DND-41 (cell line): Measurements from ENCODE around the gene MIDN.

ENCODE experiments used
- ATAC-seq: fragments of 200-7000 bp; cut with Tn5 transposase; 3 replicates; pipeline ENCODE4 v1.9.1; 2021; ENCODE audit warnings: low read depth; ENCODE audit not compliant: insufficient read depth
- DNase-seq: peaks from one replicate; pipeline ENCODE4 v3.0.0-alpha.2; 2020
- H2AFZ ChIP-seq: 2 replicates; pipeline ENCODE4 v1.6.0; 2012; ENCODE audit warnings: low read depth, low read length
- H3K27ac ChIP-seq: 2 replicates; pipeline ENCODE4 v1.5.1; 2012; ENCODE audit warnings: low read length, inconsistent platforms
- H3K27me3 ChIP-seq: fragments of 200-600 bp; sonication (generic); 2 replicates; pipeline ENCODE4 v1.6.0; 2012; ENCODE audit warnings: low read length, mild to moderate bottlenecking, inconsistent platforms; ENCODE audit not compliant: insufficient read depth, poor library complexity
- H3K36me3 ChIP-seq: 2 replicates; pipeline ENCODE4 v1.5.1; 2012; ENCODE audit warnings: low read length, inconsistent platforms; ENCODE audit not compliant: insufficient read depth
- H3K4me1 ChIP-seq: 2 replicates; pipeline ENCODE4 v1.5.1; 2012; ENCODE audit warnings: mild to moderate bottlenecking, low read length; ENCODE audit not compliant: insufficient read depth
- H3K4me2 ChIP-seq: 2 replicates; pipeline ENCODE4 v1.6.0; 2012; ENCODE audit warnings: mild to moderate bottlenecking, moderate library complexity, low read length, inconsistent platforms; ENCODE audit not compliant: insufficient read depth
- H3K4me3 ChIP-seq, 2 experiments: fragments of 200-600 bp in 1 of 2; shearing (Covaris generic) in 1 of 2; 2 replicates each; pipeline ENCODE4 v1.5.1; 2012 to 2016; ENCODE audit warnings: inconsistent platforms in 2 of 2, low read length in 2 of 2, mild to moderate bottlenecking in 2 of 2, low read depth in 1 of 2, moderate library complexity in 1 of 2
- H3K79me2 ChIP-seq: 2 replicates; pipeline ENCODE4 v1.6.0; 2012; ENCODE audit warnings: low read length, inconsistent platforms; ENCODE audit not compliant: insufficient read depth
- H3K9ac ChIP-seq: 2 replicates; pipeline ENCODE4 v1.6.0; 2012; ENCODE audit warnings: low read depth, mild to moderate bottlenecking, inconsistent platforms, low read length, moderate library complexity
- H3K9me3 ChIP-seq: 2 replicates; pipeline ENCODE4 v1.5.1; 2012; ENCODE audit warnings: low read length, moderate library complexity, mild to moderate bottlenecking, inconsistent platforms; ENCODE audit not compliant: insufficient read depth, severe bottlenecking
- H4K20me1 ChIP-seq: 2 replicates; pipeline ENCODE4 v1.6.0; 2012; ENCODE audit warnings: low read length; ENCODE audit not compliant: insufficient read depth
- CTCF ChIP-seq: IDR thresholded peaks from 2 replicates; pipeline ENCODE4 v1.5.1; 2012; ENCODE audit warnings: borderline replicate concordance, low read length, moderate library complexity, mild to moderate bottlenecking; ENCODE audit not compliant: poor library complexity, severe bottlenecking; ENCODE audit errors: extremely low read depth
- EZH2 ChIP-seq: IDR thresholded peaks from 3 replicates; pipeline ENCODE4 v1.6.1; 2012; ENCODE audit warnings: borderline replicate concordance, low read depth, mild to moderate bottlenecking, moderate library complexity, low read length, inconsistent platforms; ENCODE audit not compliant: severe bottlenecking

MIDN gene

GRCh38 chr19:1290703-1291651, 42.6 kb downstream of the MIDN start:
- Histone ChIP-seq H3K4me1 (no peaks in the 10 kb centered on the region), H3K9me3 (no peaks in the 10 kb centered on the region), H3K27me3 (no peaks in the 10 kb centered on the region), H3K79me2 (no peaks in the 10 kb centered on the region), H2AFZ (no peak overlapping the region), H4K20me1 (peaks cover 3% of the 10 kb centered on the region; the same call in 1 of the 2 replicates), H3K4me3 (no peak overlapping the region), H3K4me2 (no peak overlapping the region), H3K9ac (no peak overlapping the region), H3K27ac (no peak overlapping the region), H3K36me3 (no peaks in the 10 kb centered on the region)
- ATAC-seq (no peak), DNase-seq (no peak)
- no peak for TF ChIP-seq EZH2
- TF ChIP-seq CTCF, result no peak

GRCh38 chr19:1291761-1292418, 43.5 kb downstream of the MIDN start:
- Histone ChIP-seq H3K9me3 (no peaks in the 10 kb centered on the region), H4K20me1 (peaks cover 3% of the 10 kb centered on the region; the same call in 1 of the 2 replicates), H3K27ac (no peak overlapping the region), H3K27me3 (no peaks in the 10 kb centered on the region), H3K36me3 (no peaks in the 10 kb centered on the region), H3K4me2 (no peak overlapping the region), H2AFZ (no peak overlapping the region), H3K9ac (no peak overlapping the region), H3K4me1 (no peaks in the 10 kb centered on the region), H3K79me2 (no peaks in the 10 kb centered on the region), H3K4me3 (no peak overlapping the region)
- TF ChIP-seq CTCF, result no peak
- TF ChIP-seq EZH2, result no peak
- DNase-seq (no peak), ATAC-seq (no peak)

GRCh38 chr19:1292419-1293151, 44.2 kb downstream of the MIDN start:
- Histone ChIP-seq H3K79me2 (no peaks in the 10 kb centered on the region), H3K27me3 (no peaks in the 10 kb centered on the region), H4K20me1 (peaks cover 3% of the 10 kb centered on the region; the same call in 1 of the 2 replicates), H2AFZ (no peak overlapping the region), H3K36me3 (no peaks in the 10 kb centered on the region), H3K4me1 (no peaks in the 10 kb centered on the region), H3K4me3 (no peak overlapping the region), H3K4me2 (no peak overlapping the region), H3K9ac (no peak overlapping the region), H3K27ac (no peak overlapping the region), H3K9me3 (no peaks in the 10 kb centered on the region)
- no peak for TF ChIP-seq EZH2
- TF ChIP-seq CTCF, result no peak
- ATAC-seq (no peak), DNase-seq (no peak)
